Measurements from ENCODE around the gene ZMIZ1.

- TF ChIP-seq EZH2 (IDR thresholded peaks at IDR 0.05; ENCODE audit: borderline replicate concordance, insufficient read depth, low read length, poor library complexity, severe bottlenecking), result no peak
- TF ChIP-seq, protein P1, sequence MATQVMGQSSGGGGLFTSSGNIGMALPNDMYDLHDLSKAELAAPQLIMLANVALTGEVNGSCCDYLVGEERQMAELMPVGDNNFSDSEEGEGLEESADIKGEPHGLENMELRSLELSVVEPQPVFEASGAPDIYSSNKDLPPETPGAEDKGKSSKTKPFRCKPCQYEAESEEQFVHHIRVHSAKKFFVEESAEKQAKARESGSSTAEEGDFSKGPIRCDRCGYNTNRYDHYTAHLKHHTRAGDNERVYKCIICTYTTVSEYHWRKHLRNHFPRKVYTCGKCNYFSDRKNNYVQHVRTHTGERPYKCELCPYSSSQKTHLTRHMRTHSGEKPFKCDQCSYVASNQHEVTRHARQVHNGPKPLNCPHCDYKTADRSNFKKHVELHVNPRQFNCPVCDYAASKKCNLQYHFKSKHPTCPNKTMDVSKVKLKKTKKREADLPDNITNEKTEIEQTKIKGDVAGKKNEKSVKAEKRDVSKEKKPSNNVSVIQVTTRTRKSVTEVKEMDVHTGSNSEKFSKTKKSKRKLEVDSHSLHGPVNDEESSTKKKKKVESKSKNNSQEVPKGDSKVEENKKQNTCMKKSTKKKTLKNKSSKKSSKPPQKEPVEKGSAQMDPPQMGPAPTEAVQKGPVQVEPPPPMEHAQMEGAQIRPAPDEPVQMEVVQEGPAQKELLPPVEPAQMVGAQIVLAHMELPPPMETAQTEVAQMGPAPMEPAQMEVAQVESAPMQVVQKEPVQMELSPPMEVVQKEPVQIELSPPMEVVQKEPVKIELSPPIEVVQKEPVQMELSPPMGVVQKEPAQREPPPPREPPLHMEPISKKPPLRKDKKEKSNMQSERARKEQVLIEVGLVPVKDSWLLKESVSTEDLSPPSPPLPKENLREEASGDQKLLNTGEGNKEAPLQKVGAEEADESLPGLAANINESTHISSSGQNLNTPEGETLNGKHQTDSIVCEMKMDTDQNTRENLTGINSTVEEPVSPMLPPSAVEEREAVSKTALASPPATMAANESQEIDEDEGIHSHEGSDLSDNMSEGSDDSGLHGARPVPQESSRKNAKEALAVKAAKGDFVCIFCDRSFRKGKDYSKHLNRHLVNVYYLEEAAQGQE (IDR thresholded peaks at IDR 0.05; ENCODE audit: borderline replicate concordance), result no peak
- TF ChIP-seq CTCF (IDR thresholded peaks at IDR 0.05; ENCODE audit: poor library complexity, severe bottlenecking), result no peak
- TF ChIP-seq POLR2AphosphoS5 (IDR thresholded peaks at IDR 0.05), result no peak
- TF ChIP-seq RAD21 (conservative IDR thresholded peaks at IDR 0.05), result no peak
- TF ChIP-seq EP300 (conservative IDR thresholded peaks at IDR 0.05; ENCODE audit: poor library complexity, severe bottlenecking), result no peak
- no peak for TF ChIP-seq TAF1 (IDR thresholded peaks at IDR 0.05; ENCODE audit: low read depth)
- TF ChIP-seq MXI1 (conservative IDR thresholded peaks at IDR 0.05; ENCODE audit: poor library complexity, severe bottlenecking), result no peak
- TF ChIP-seq SMC3 (conservative IDR thresholded peaks at IDR 0.05; ENCODE audit: poor library complexity), result no peak
These were observed 273.6 kb downstream of the ZMIZ1 start for GRCh38 chr10:79342295-79342761.
